Liver (tissue), 3 donors: ENCODE measurements around the gene L1TD1.

Experiments
- ATF3 ChIP-seq: IDR thresholded peaks from 2 replicates; pipeline ENCODE4 v1.6.1; 2016; ENCODE audit warnings: antibody characterized with exemption
- CTCF ChIP-seq: fragments of 150-350 bp; IDR thresholded peaks from 2 replicates; pipeline ENCODE4 v1.5.1; 2017; ENCODE audit warnings: improper control_type of control experiment, low read depth, low read length; ENCODE audit not compliant: missing input control
- EGR1 ChIP-seq, 2 donors: IDR thresholded peaks; 2 replicates each; pipeline ENCODE4 v1.6.1; 2016 to 2018; ENCODE audit warnings: antibody characterized with exemption in 2 of 2, low read depth in 2 of 2
- FOXA1 ChIP-seq: IDR thresholded peaks from 2 replicates; pipeline ENCODE4 v1.6.1; 2016; ENCODE audit warnings: antibody characterized with exemption
- GABPA ChIP-seq, 2 donors: IDR thresholded peaks in 1 of 2; conservative IDR thresholded peaks in 1 of 2; 2 replicates each; pipeline ENCODE4 v1.6.1; 2016; ENCODE audit warnings: antibody characterized with exemption in 2 of 2, mild to moderate bottlenecking in 1 of 2, moderate library complexity in 1 of 2
- JUND ChIP-seq, 2 donors: IDR thresholded peaks; 2 replicates each; pipeline ENCODE4 v1.6.1; 2016; ENCODE audit warnings: antibody characterized with exemption in 2 of 2
- MAX ChIP-seq: IDR thresholded peaks from 2 replicates; pipeline ENCODE4 v1.6.1; 2016; ENCODE audit warnings: antibody characterized with exemption
- NR2F2 ChIP-seq: IDR thresholded peaks from 2 replicates; pipeline ENCODE4 v1.6.1; 2016; ENCODE audit warnings: antibody characterized with exemption
- RAD21 ChIP-seq, 2 donors: IDR thresholded peaks; 2 replicates each; pipeline ENCODE4 v1.6.1; 2016; ENCODE audit warnings: antibody characterized with exemption in 2 of 2, mild to moderate bottlenecking in 2 of 2
- RXRA ChIP-seq, 2 donors: IDR thresholded peaks; 2 replicates each; pipeline ENCODE4 v1.6.1; 2017 to 2018; ENCODE audit warnings: antibody characterized with exemption in 2 of 2, mild to moderate bottlenecking in 1 of 2
- SP1 ChIP-seq: IDR thresholded peaks from 2 replicates; pipeline ENCODE4 v1.6.1; 2018; ENCODE audit warnings: antibody characterized with exemption, mild to moderate bottlenecking
- TAF1 ChIP-seq: conservative IDR thresholded peaks from 2 replicates; pipeline ENCODE4 v1.6.1; 2016; ENCODE audit warnings: antibody characterized with exemption, mild to moderate bottlenecking
- YY1 ChIP-seq: IDR thresholded peaks from 2 replicates; pipeline ENCODE4 v1.6.1; 2016; ENCODE audit warnings: antibody characterized with exemption, mild to moderate bottlenecking
- TF ChIP-seq, protein P1 (sequence below): IDR thresholded peaks from 2 replicates; pipeline ENCODE4 v1.6.1; 2016; ENCODE audit warnings: antibody characterized with exemption, mild to moderate bottlenecking
- donor health status: healthy.
- donor health status: healthy.

DNA sequence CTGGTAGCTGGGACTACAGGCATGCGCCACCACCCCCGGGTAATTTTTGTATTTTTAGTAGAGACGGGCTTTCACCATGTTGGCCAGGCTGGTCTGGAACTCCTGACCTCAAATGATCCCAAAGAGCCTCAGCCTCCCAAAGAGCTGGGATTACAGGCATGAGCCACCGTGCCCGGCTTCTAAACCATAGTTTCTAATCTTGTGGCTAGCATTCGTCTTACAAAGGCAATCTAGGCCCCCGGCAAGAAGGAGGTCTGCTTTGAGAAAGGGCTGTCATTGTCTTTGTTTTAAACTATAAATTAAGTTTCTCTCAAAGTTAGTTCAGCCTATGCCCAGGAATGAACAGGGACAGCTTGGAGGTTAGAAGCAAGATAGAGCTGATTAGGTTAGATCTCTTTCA lies 10.3 kb upstream of the L1TD1 start:
- TF ChIP-seq CTCF (no peak), YY1 (no peak), TAF1 (no peak), RAD21 (IDR thresholded peaks at IDR 0.05) (no peak), SP1 (no peak), ATF3 (no peak), GABPA (IDR thresholded peaks at IDR 0.05 in 1 of 2, conservative IDR thresholded peaks at IDR 0.05 in 1 of 2) (no peak), JUND (IDR thresholded peaks at IDR 0.05) (no peak), MAX (no peak), FOXA1 (no peak), EGR1 (IDR thresholded peaks at IDR 0.05; ENCODE audit: low read depth in 2 of 2) (no peak), RXRA (IDR thresholded peaks at IDR 0.05) (no peak), NR2F2 (no peak)
- TF ChIP-seq, protein P1, sequence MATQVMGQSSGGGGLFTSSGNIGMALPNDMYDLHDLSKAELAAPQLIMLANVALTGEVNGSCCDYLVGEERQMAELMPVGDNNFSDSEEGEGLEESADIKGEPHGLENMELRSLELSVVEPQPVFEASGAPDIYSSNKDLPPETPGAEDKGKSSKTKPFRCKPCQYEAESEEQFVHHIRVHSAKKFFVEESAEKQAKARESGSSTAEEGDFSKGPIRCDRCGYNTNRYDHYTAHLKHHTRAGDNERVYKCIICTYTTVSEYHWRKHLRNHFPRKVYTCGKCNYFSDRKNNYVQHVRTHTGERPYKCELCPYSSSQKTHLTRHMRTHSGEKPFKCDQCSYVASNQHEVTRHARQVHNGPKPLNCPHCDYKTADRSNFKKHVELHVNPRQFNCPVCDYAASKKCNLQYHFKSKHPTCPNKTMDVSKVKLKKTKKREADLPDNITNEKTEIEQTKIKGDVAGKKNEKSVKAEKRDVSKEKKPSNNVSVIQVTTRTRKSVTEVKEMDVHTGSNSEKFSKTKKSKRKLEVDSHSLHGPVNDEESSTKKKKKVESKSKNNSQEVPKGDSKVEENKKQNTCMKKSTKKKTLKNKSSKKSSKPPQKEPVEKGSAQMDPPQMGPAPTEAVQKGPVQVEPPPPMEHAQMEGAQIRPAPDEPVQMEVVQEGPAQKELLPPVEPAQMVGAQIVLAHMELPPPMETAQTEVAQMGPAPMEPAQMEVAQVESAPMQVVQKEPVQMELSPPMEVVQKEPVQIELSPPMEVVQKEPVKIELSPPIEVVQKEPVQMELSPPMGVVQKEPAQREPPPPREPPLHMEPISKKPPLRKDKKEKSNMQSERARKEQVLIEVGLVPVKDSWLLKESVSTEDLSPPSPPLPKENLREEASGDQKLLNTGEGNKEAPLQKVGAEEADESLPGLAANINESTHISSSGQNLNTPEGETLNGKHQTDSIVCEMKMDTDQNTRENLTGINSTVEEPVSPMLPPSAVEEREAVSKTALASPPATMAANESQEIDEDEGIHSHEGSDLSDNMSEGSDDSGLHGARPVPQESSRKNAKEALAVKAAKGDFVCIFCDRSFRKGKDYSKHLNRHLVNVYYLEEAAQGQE, result no peak
